DND-41 (cell line): Measurements from ENCODE around the gene RRP8.

Experiments used
- ATAC-seq: fragments of 200-7000 bp; cut with Tn5 transposase; 3 replicates; pipeline ENCODE4 v1.9.1; 2021; ENCODE audit warnings: low read depth; ENCODE audit not compliant: insufficient read depth
- DNase-seq: peaks from one replicate; pipeline ENCODE4 v3.0.0-alpha.2; 2020
- H2AFZ ChIP-seq: 2 replicates; pipeline ENCODE4 v1.6.0; 2012; ENCODE audit warnings: low read depth, low read length
- H3K27ac ChIP-seq: 2 replicates; pipeline ENCODE4 v1.5.1; 2012; ENCODE audit warnings: low read length, inconsistent platforms
- H3K27me3 ChIP-seq: fragments of 200-600 bp; sonication (generic); 2 replicates; pipeline ENCODE4 v1.6.0; 2012; ENCODE audit warnings: low read length, mild to moderate bottlenecking, inconsistent platforms; ENCODE audit not compliant: insufficient read depth, poor library complexity
- H3K36me3 ChIP-seq: 2 replicates; pipeline ENCODE4 v1.5.1; 2012; ENCODE audit warnings: low read length, inconsistent platforms; ENCODE audit not compliant: insufficient read depth
- H3K4me1 ChIP-seq: 2 replicates; pipeline ENCODE4 v1.5.1; 2012; ENCODE audit warnings: mild to moderate bottlenecking, low read length; ENCODE audit not compliant: insufficient read depth
- H3K4me2 ChIP-seq: 2 replicates; pipeline ENCODE4 v1.6.0; 2012; ENCODE audit warnings: mild to moderate bottlenecking, moderate library complexity, low read length, inconsistent platforms; ENCODE audit not compliant: insufficient read depth
- H3K4me3 ChIP-seq, 2 experiments: fragments of 200-600 bp in 1 of 2; shearing (Covaris generic) in 1 of 2; 2 replicates each; pipeline ENCODE4 v1.5.1; 2012 to 2016; ENCODE audit warnings: inconsistent platforms in 2 of 2, low read length in 2 of 2, mild to moderate bottlenecking in 2 of 2, low read depth in 1 of 2, moderate library complexity in 1 of 2
- H3K79me2 ChIP-seq: 2 replicates; pipeline ENCODE4 v1.6.0; 2012; ENCODE audit warnings: low read length, inconsistent platforms; ENCODE audit not compliant: insufficient read depth
- H3K9ac ChIP-seq: 2 replicates; pipeline ENCODE4 v1.6.0; 2012; ENCODE audit warnings: low read depth, mild to moderate bottlenecking, inconsistent platforms, low read length, moderate library complexity
- H3K9me3 ChIP-seq: 2 replicates; pipeline ENCODE4 v1.5.1; 2012; ENCODE audit warnings: low read length, moderate library complexity, mild to moderate bottlenecking, inconsistent platforms; ENCODE audit not compliant: insufficient read depth, severe bottlenecking
- H4K20me1 ChIP-seq: 2 replicates; pipeline ENCODE4 v1.6.0; 2012; ENCODE audit warnings: low read length; ENCODE audit not compliant: insufficient read depth
- CTCF ChIP-seq: IDR thresholded peaks from 2 replicates; pipeline ENCODE4 v1.5.1; 2012; ENCODE audit warnings: borderline replicate concordance, low read length, moderate library complexity, mild to moderate bottlenecking; ENCODE audit not compliant: poor library complexity, severe bottlenecking; ENCODE audit errors: extremely low read depth
- EZH2 ChIP-seq: IDR thresholded peaks from 3 replicates; pipeline ENCODE4 v1.6.1; 2012; ENCODE audit warnings: borderline replicate concordance, low read depth, mild to moderate bottlenecking, moderate library complexity, low read length, inconsistent platforms; ENCODE audit not compliant: severe bottlenecking

RRP8 gene

DNA sequence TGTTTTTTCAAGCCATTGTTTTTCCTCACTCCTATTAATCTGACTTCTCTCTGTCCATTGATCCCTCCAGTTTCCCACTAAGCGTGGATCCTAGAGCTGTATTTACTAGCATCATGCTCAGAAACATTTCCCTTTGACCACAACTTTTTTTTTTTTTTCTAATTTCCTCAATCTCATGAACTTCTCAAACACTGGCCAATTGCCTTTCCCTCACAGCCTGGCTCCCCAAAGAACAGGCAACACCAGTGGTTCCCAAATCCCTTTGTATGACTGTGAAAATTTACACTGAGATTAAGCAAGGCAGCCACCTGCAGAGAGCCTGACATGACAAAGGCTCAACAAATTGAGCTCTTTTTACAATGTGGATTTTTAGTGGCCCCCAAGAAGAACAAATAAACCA is 17.2 kb upstream of the RRP8 start:
- Histone ChIP-seq H3K4me3 (no peak overlapping the region), H3K27ac (no peak overlapping the region), H3K36me3 (peaks cover 17% of the 10 kb centered on the region), H3K9ac (no peak overlapping the region), H3K79me2 (peaks cover 24% of the 10 kb centered on the region), H3K4me1 (peaks cover 24% of the 10 kb centered on the region), H3K27me3 (no peaks in the 10 kb centered on the region), H2AFZ (no peak overlapping the region), H3K4me2 (no peak overlapping the region), H4K20me1 (no peaks in the 10 kb centered on the region), H3K9me3 (no peaks in the 10 kb centered on the region)
- DNase-seq = no peak
- no peak for ATAC-seq
- TF ChIP-seq EZH2 (no peak), CTCF (no peak)

GRCh38 chr11:6619004-6619745 is 15.8 kb upstream of the RRP8 start, which contains the start of gene TPP1:
Gene TPP1, minus strand, starts transcription at chr11:6619422. Its CDS starts 22 bp downstream, at chr11:6619400.
- peaks cover 24% of the 10 kb centered on the region for H3K4me1 ChIP-seq
- H4K20me1 ChIP-seq = no peaks in the 10 kb centered on the region
- peak within 1 kb of the TSS; percentile 94 for H3K4me2 ChIP-seq
- H3K27ac ChIP-seq = peak within 1 kb of the TSS; percentile 78
- H3K9ac ChIP-seq = peak within 1 kb of the TSS; percentile 65
- TF ChIP-seq EZH2 (no peak), CTCF (no peak)
- ATAC-seq = peak; percentile 99
- H2AFZ ChIP-seq = peak within 1 kb of the TSS; percentile 90
- H3K27me3 ChIP-seq = no peaks in the 10 kb centered on the region
- peaks cover 27% of the 10 kb centered on the region for H3K36me3 ChIP-seq
- peak; percentile 93 for DNase-seq
- peaks cover 24% of the 10 kb centered on the region for H3K79me2 ChIP-seq
- no peaks in the 10 kb centered on the region for H3K9me3 ChIP-seq
- H3K4me3 ChIP-seq = peak within 1 kb of the TSS; percentile 44 to 81; a peak in 3 of 4 replicates

DNA sequence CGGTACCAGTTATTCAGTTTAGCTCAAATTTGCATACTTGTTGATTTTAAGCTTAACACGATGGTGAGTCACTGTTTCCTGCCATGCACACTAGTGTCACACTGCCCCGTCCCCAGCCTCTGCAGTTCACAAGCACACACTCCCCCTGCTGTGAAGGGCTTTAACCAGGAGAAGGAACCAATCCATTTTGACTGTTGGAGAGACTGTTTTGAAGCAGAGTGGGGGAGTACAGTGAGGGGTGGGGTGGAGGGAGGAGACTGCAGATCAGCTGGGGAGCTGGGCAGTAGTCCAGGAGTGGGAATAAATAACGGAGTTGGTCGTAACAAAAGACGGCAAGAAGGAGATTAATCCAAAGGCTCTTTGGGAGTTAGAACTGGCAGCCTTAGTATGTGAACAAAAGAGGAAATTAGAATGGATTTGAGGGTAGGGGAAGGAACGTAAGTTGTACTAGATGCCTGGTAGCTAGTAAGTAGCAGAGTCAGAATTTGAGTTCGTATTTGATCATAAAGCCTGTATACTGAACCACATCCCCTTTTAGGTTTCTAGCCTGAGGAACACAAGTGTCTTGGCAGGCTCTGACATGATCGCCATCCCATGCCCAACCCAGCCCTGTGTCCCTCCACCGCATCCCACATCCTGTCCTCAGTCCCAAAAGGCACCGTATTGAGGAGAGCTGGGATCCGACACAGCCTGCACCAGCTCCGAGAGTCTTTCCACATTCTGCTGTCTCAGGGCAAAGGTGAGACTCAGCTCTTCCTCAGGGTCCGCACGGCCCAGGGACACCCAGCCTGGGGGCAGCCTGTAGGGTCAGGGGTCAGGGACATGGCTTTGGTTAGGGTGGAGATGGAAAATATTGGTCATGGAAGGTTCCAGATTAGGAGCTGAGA is 14.9 kb upstream of the RRP8 start:
- peaks cover 24% of the 10 kb centered on the region for H3K79me2 ChIP-seq
- ATAC-seq (no peak), DNase-seq (no peak)
- H3K27me3 ChIP-seq = no peaks in the 10 kb centered on the region
- H3K9me3 ChIP-seq = no peaks in the 10 kb centered on the region
- H3K36me3 ChIP-seq = peaks cover 27% of the 10 kb centered on the region
- H3K9ac ChIP-seq = peak overlapping the region; percentile 65
- peaks cover 31% of the 10 kb centered on the region for H3K4me1 ChIP-seq
- TF ChIP-seq EZH2 = no peak
- TF ChIP-seq CTCF = no peak
- H3K4me3 ChIP-seq = peak overlapping the region; percentile 44 to 81; a peak in 3 of 4 replicates
- H3K4me2 ChIP-seq = peak overlapping the region; percentile 94
- peak overlapping the region; percentile 90; the same call in 1 of the 2 replicates for H2AFZ ChIP-seq
- no peaks in the 10 kb centered on the region for H4K20me1 ChIP-seq
- H3K27ac ChIP-seq = peak overlapping the region; percentile 78
